ENCODE results near the gene ORMDL3.

The ORMDL3 gene

DNA sequence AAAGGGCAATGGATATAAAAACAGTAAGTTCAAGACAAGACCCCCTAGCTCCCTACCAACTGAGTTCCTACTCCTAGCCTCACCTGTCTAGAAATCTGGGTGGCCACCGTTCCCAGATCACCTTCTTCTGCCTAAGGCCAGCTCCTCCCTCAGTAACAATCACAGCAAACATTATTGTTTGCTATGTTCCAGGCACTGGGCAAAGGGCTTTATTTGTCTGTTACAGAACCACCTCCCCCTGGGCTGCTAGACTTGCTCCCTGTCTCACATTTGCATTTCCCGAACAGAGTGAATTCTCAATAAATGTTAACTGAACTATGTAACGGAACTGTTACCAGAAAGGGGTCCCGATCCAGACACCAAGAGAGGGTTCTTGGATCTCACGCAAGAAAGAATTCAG is 6.9 kb upstream of the ORMDL3 start:
- DNase-seq = no peak
- Histone ChIP-seq H3K9me3 (no peaks in the 10 kb centered on the region), H3K27me3 (no peaks in the 10 kb centered on the region), H3K4me3 (no peak overlapping the region), H3K27ac (no peak overlapping the region), H3K4me1 (peaks cover 0 to 18% (median 11%) of the 10 kb centered on the region in 4 donors), H3K36me3 (no peaks in the 10 kb centered on the region)
- intact Hi-C loops (cut with DNase I; ENCODE audit: low total_unique reads) = no loop called here
- TF ChIP-seq, protein P1, sequence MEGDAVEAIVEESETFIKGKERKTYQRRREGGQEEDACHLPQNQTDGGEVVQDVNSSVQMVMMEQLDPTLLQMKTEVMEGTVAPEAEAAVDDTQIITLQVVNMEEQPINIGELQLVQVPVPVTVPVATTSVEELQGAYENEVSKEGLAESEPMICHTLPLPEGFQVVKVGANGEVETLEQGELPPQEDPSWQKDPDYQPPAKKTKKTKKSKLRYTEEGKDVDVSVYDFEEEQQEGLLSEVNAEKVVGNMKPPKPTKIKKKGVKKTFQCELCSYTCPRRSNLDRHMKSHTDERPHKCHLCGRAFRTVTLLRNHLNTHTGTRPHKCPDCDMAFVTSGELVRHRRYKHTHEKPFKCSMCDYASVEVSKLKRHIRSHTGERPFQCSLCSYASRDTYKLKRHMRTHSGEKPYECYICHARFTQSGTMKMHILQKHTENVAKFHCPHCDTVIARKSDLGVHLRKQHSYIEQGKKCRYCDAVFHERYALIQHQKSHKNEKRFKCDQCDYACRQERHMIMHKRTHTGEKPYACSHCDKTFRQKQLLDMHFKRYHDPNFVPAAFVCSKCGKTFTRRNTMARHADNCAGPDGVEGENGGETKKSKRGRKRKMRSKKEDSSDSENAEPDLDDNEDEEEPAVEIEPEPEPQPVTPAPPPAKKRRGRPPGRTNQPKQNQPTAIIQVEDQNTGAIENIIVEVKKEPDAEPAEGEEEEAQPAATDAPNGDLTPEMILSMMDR (IDR thresholded peaks at IDR 0.05) = no peak

DNA sequence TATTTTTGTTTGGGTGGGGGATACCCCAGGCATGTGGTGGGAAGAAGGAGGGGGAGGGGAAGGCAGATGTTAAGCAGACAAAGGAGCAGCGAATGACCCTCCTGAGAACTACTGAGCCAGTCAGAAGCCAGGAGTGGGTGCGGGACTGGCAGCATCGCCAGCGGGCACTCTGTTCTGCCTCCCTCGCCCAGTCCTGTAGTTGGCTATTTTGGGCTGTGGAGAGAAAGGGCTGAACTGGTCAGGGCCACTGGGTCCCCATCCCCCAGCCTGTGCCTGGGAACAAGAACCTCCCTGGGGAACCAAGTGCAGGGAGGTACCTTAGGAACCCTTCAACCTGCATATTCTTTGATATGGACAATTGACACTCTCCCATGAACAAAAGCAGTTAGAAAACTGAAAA is 6.5 kb upstream of the ORMDL3 start:
- Histone ChIP-seq H3K27ac (no peak overlapping the region), H3K36me3 (no peaks in the 10 kb centered on the region), H3K9me3 (no peaks in the 10 kb centered on the region), H3K4me3 (no peak overlapping the region), H3K27me3 (no peaks in the 10 kb centered on the region), H3K4me1 (peaks cover 0 to 20% (median 12%) of the 10 kb centered on the region in 4 donors)
- intact Hi-C loops (cut with DNase I; ENCODE audit: low total_unique reads) = no loop called here
- DNase-seq = no peak
- TF ChIP-seq, protein P1 (IDR thresholded peaks at IDR 0.05) = no peak

DNA sequence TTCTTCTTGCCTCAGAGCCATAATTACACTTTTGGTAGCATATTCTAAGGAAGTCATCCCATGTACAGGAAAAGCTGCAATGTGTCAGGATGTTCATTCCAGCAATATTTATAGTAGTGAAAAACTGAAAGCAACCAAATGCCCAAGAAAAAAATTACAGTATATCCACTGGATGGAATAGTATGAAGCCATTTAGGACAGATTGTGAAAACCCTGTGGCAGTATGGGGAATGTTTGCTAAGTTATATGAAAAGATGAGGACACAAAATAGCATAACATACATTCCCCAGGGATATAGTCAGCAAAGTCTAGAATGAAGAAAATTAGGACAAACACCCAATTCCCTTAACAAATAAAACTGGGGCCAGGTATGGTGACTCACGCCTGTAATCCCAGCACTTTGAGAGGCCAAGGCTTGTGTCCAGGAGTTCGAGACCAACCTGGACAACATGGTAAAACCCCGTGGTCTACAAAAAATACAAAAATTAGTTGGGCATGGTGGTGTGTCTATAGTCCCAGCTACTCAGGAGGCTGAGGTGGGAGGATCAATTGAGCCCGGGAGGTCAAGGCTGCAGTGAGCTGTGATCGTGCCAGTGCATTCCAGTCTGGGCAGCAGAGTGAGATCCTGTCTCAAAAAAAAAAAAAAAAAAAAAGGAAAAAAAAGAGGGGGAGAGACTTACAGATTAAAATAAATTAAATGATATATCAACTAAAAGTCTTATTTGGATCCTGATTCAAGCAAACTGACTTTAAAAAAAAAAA is 2.4 kb upstream of the ORMDL3 start:
- H3K4me3 ChIP-seq = no peak overlapping the region
- H3K9me3 ChIP-seq = no peaks in the 10 kb centered on the region
- H3K27me3 ChIP-seq = no peaks in the 10 kb centered on the region
- intact Hi-C loops (cut with DNase I; ENCODE audit: low total_unique reads) = no loop called here
- TF ChIP-seq, protein P1 (IDR thresholded peaks at IDR 0.05) = no peak
- peak overlapping the region; percentile 95 to 97 for H3K27ac ChIP-seq
- no peaks in the 10 kb centered on the region for H3K36me3 ChIP-seq
- H3K4me1 ChIP-seq = peaks cover 0 to 51% (median 41%) of the 10 kb centered on the region in 4 donors
- DNase-seq = no peak

DNA sequence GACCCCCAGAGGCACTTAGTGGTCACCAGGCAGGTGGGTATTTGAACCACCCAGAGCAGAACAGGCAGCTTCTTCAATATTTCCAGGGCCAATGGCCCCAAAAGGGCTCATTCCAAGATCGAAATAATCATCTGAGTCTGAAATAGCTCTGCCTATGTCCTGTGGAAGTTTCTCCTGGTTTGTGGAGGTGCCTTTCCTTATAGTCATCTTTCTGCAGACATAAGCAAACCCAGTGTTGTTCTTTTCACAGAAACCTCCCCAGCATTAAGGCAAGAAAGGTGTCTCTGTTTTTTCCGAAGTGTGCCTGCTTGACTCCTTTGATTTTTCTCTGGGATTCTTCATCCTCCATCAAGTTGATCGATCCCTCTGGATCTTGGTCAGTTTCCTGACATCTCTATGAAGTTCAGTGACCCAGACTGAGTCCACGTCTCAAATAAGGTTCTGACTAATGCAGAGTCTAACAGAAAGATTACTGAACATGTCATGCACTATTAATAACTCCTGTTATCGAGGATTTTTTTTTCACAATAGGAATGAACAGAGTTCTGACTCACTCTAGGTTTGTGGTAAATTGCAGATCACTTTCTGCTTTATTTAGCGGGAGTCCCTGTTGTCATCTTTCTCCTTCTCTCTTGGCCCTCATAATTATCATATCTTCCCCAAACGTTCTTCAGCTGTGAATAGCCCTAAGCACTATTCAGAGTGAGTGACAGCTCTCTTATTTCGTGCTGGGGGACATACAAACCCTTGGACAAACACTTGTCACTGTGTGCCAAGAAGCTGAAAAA is 1.7 kb upstream of the ORMDL3 start:
- no peaks in the 10 kb centered on the region for H3K27me3 ChIP-seq
- H3K36me3 ChIP-seq = peaks cover 0 to 3% (median 1%) of the 10 kb centered on the region in 3 donors
- DNase-seq = no peak
- no peaks in the 10 kb centered on the region for H3K9me3 ChIP-seq
- H3K4me3 ChIP-seq = peak overlapping the region; percentile 88 to 96
- H3K4me1 ChIP-seq = peaks cover 0 to 56% (median 37%) of the 10 kb centered on the region in 4 donors
- peak overlapping the region; percentile 95 to 97 for H3K27ac ChIP-seq
- intact Hi-C loops (cut with DNase I; ENCODE audit: low total_unique reads) = no loop called here
- TF ChIP-seq, protein P1 (IDR thresholded peaks at IDR 0.05) = no peak

DNA sequence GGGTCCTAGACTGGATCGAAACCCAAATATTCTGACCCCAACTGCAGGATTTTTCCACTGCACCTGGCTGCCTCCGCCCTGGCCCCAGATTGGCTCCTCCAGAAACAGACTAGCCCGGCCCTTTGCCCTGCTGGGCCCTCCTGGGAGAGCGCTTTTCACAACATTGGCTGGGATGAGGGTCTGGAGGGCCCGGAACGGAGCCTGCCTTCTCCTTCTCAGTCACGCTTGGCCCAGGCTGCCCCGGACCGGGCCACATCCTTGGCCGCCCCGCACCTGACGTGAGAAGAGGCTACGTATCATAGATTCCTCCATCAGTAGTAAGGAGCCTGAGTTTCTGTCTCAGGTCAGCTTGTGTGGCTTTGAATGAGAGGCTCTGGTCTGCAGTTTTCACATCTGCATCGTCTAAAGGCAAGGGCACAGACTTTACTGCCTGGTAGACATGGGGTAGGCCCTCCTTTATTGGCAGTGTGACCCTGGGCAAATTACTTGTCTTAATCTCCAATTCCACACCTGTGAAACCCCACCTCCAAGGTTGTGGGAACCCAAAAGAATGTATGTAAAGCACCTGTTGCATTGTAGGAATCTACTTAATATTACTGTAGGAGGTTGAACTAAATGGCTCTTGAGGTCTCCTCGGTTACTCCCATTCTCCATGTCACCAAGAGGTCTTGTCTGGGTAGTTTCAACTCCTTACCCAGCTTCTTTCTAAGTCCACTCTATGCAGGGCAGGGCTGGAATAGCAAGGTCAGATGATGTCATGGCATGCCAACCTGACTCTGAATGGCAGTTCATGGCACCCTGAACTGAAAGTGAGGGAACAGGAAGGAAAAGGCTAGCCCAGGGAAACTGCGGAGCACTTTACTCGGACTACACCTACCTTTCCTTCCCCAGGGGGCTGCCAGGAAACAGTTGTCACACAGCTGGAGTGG is 792 bp upstream of the ORMDL3 start:
- no peaks in the 10 kb centered on the region for H3K9me3 ChIP-seq
- H3K27ac ChIP-seq = peak overlapping the region; percentile 95 to 97
- peak overlapping the region; percentile 88 to 96 for H3K4me3 ChIP-seq
- peaks cover 0 to 52% (median 32%) of the 10 kb centered on the region in 4 donors for H3K4me1 ChIP-seq
- H3K27me3 ChIP-seq = no peaks in the 10 kb centered on the region
- intact Hi-C loops (cut with DNase I; ENCODE audit: low total_unique reads) = no loop called here
- H3K36me3 ChIP-seq = peaks cover 0 to 12% (median 10%) of the 10 kb centered on the region in 3 donors
- peak; percentile 40 to 82 for DNase-seq
- TF ChIP-seq, protein P1 (IDR thresholded peaks at IDR 0.05) = no peak

Data from tibial artery (tissue), 4 donors.